ENCODE measurements around the gene DAB2IP.

Gene DAB2IP

GRCh38 chr9:121763561-121764370 is 112.3 kb downstream of the DAB2IP start:
- no peaks in the 10 kb centered on the region for H3K4me1 ChIP-seq (ENCODE audit: insufficient read depth, low read length, severe bottlenecking)
- TF ChIP-seq EZH2 (IDR thresholded peaks at IDR 0.05; ENCODE audit: borderline replicate concordance, low read length) (no peak), CTCF (IDR thresholded peaks at IDR 0.05; ENCODE audit: low read length) (no peak)
- H3K9me3 ChIP-seq (ENCODE audit: low read length) = no peaks in the 10 kb centered on the region
- no peak overlapping the region for H2AFZ ChIP-seq (ENCODE audit: low read length)
- no peaks in the 10 kb centered on the region for H3K27me3 ChIP-seq (ENCODE audit: insufficient read depth, low read length)
- H3F3A ChIP-seq (ENCODE audit: insufficient read depth, low read length) = no peaks in the 10 kb centered on the region
- H3K9ac ChIP-seq (ENCODE audit: low read length) = no peak overlapping the region
- H3K4me3 ChIP-seq (ENCODE audit: low read depth, low read length, poor library complexity, severe bottlenecking) = no peak overlapping the region
- no peak overlapping the region for H3K27ac ChIP-seq (ENCODE audit: low read depth, low read length, poor library complexity, severe bottlenecking)
- H3K36me3 ChIP-seq (ENCODE audit: insufficient read depth, low read length) = peaks cover 80% of the 10 kb centered on the region
- no peaks in the 10 kb centered on the region for H3K79me2 ChIP-seq (ENCODE audit: insufficient read depth, low read length)
- H4K20me1 ChIP-seq (ENCODE audit: insufficient read depth, low read length) = no peaks in the 10 kb centered on the region
- no peaks in the 10 kb centered on the region for H3K9me2 ChIP-seq (ENCODE audit: low read depth, low read length)
- H3K4me2 ChIP-seq (ENCODE audit: low read length) = no peak overlapping the region

- no peaks in the 10 kb centered on the region for H3K4me1 ChIP-seq (ENCODE audit: insufficient read depth, low read length, severe bottlenecking)
- no peaks in the 10 kb centered on the region for H4K20me1 ChIP-seq (ENCODE audit: insufficient read depth, low read length)
- no peaks in the 10 kb centered on the region for H3K9me3 ChIP-seq (ENCODE audit: low read length)
- no peaks in the 10 kb centered on the region for H3K79me2 ChIP-seq (ENCODE audit: insufficient read depth, low read length)
- H3K27ac ChIP-seq (ENCODE audit: low read depth, low read length, poor library complexity, severe bottlenecking) = no peak overlapping the region
- peaks cover 80% of the 10 kb centered on the region for H3K36me3 ChIP-seq (ENCODE audit: insufficient read depth, low read length)
- H3K4me2 ChIP-seq (ENCODE audit: low read length) = no peak overlapping the region
- no peak overlapping the region for H2AFZ ChIP-seq (ENCODE audit: low read length)
- H3F3A ChIP-seq (ENCODE audit: insufficient read depth, low read length) = no peaks in the 10 kb centered on the region
- no peak overlapping the region for H3K4me3 ChIP-seq (ENCODE audit: low read depth, low read length, poor library complexity, severe bottlenecking)
- TF ChIP-seq CTCF (IDR thresholded peaks at IDR 0.05; ENCODE audit: low read length) = no peak
- no peak for TF ChIP-seq EZH2 (IDR thresholded peaks at IDR 0.05; ENCODE audit: borderline replicate concordance, low read length)
- H3K9me2 ChIP-seq (ENCODE audit: low read depth, low read length) = no peaks in the 10 kb centered on the region
- no peaks in the 10 kb centered on the region for H3K27me3 ChIP-seq (ENCODE audit: insufficient read depth, low read length)
- no peak overlapping the region for H3K9ac ChIP-seq (ENCODE audit: low read length)
Measured at GRCh38 chr9:121764371-121764730, 112.9 kb downstream of the DAB2IP start.

- no peak overlapping the region for H3K4me2 ChIP-seq (ENCODE audit: low read length)
- H3K36me3 ChIP-seq (ENCODE audit: insufficient read depth, low read length) = peaks cover 80% of the 10 kb centered on the region
- TF ChIP-seq CTCF (IDR thresholded peaks at IDR 0.05; ENCODE audit: low read length) (no peak), EZH2 (IDR thresholded peaks at IDR 0.05; ENCODE audit: borderline replicate concordance, low read length) (no peak)
- H3K4me3 ChIP-seq (ENCODE audit: low read depth, low read length, poor library complexity, severe bottlenecking) = no peak overlapping the region
- no peaks in the 10 kb centered on the region for H3K9me3 ChIP-seq (ENCODE audit: low read length)
- H4K20me1 ChIP-seq (ENCODE audit: insufficient read depth, low read length) = no peaks in the 10 kb centered on the region
- H3K4me1 ChIP-seq (ENCODE audit: insufficient read depth, low read length, severe bottlenecking) = no peaks in the 10 kb centered on the region
- H2AFZ ChIP-seq (ENCODE audit: low read length) = no peak overlapping the region
- H3F3A ChIP-seq (ENCODE audit: insufficient read depth, low read length) = no peaks in the 10 kb centered on the region
- no peak overlapping the region for H3K9ac ChIP-seq (ENCODE audit: low read length)
- no peaks in the 10 kb centered on the region for H3K27me3 ChIP-seq (ENCODE audit: insufficient read depth, low read length)
- H3K27ac ChIP-seq (ENCODE audit: low read depth, low read length, poor library complexity, severe bottlenecking) = no peak overlapping the region
- H3K79me2 ChIP-seq (ENCODE audit: insufficient read depth, low read length) = no peaks in the 10 kb centered on the region
- no peaks in the 10 kb centered on the region for H3K9me2 ChIP-seq (ENCODE audit: low read depth, low read length)
Measured at GRCh38 chr9:121765021-121765950, 113.9 kb downstream of the DAB2IP start.

Measured in OCI-LY1 (cell line).